GM18505 (cell line): Measurements from ENCODE around the gene DMRTC2.

ENCODE experiments used
- ATAC-seq: cut with Tn5 transposase; IDR thresholded peaks from one replicate; pipeline ENCODE4 v1.9.1; 2021; ENCODE audit not compliant: unreplicated experiment
- POLR2A ChIP-seq: IDR thresholded peaks from 4 replicates; pipeline ENCODE4 v1.6.1; 2011; ENCODE audit warnings: borderline replicate concordance; ENCODE audit not compliant: insufficient read depth, insufficient read length; ENCODE audit errors: extremely low read depth

DMRTC2 gene

DNA sequence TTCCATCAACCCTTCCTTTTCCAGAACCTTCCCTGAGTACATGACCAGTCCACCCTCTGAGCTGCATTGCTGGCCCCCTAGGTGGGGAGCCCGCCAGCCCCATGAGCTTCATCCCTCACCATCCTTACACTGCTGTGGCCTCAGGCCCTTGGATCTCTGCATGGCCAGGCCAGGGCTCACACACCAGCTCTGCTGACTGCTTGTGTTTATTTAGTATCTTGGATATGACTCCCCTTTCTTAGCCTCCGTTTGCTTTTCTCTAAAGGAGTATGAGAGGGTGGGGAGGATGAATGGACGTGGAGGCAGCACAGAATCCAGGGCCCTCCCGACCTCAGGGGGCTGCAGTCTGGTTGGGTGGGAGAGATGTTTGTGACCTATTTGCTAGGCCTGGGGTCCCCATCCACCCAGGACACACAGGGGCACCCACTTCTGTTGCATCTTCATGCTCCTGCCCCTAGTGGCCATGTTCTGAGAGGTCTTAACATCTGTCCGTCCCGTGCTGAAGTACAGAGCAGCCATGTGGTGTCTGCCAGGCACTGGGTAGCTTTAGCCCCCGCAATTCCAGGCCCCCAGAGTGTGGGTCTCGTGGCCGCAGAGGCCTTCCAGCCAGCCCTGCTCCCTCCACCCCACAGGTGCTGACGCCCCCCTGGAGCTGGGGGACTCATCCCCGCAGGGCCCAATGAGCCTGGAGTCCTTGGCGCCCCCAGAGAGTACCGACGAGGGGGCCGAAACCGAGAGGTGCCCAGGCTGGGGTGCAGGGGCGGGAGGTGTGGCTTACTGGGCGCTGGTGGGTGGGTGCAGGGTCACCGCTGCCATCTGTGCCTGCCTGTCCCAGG is 51.1 kb downstream of the DMRTC2 start:
- no peak for TF ChIP-seq POLR2A
- no peak for ATAC-seq

DNA sequence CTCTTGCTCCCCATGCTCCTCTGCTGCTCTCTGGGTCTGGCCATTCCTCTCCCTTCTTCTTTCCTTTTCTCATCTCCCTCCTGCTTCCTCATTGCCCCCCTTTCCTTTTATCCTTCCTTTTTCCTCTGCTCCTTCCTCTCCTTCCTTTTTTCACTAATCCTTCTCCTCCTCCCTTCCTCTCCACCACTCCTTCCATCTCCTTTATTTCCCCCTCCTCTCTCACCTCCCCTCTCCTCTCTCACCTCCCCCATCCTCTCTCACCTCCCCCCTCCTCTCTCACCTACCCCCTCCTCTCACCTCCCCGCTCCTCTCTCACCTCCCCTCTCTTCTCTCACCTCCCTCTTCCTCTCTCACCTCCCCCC is 51.7 kb downstream of the DMRTC2 start:
- no peak for TF ChIP-seq POLR2A
- no peak for ATAC-seq

DNA sequence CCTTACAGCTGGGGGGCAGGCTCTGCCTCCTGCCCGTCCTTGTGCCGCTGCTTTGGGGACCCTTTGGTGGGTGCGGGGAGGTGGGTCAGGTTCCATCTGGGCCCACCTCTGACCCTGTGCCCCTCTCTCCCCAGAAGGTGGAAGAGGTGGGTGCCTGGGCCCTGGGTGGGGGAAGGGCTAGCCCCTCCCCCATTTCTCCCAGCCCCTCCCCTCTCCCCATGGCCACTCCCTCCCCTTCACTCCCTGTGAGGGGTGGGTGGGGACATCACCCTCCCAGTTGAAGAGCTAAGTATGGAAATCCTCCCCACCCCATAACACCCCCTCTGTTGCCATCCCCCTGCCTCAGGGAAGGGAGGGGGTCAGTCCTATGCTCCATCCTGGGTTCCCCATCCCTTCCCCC is 52.3 kb downstream of the DMRTC2 start:
- ATAC-seq: no peak
- no peak for TF ChIP-seq POLR2A

DNA sequence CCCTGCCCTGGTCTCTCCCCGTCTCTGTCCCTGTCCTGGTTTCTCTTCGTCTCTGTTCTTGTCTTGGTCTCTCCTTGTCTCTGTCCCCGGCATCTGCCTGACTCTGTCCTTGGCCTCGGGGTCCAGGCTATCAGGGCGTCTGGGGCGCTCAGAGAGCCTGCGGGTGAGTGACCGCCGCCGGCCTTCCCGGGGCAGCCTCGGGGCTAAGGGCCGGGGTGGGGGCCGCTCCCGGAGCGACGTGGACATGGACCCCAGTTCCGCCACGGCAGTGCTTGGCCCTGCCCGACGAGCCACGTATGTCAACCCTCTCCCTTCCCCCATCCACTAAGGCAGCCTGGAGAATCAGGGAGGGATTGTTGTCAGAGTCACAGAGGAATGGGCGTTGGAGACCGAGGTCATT is 53.0 kb downstream of the DMRTC2 start:
- no peak for TF ChIP-seq POLR2A
- no peak for ATAC-seq

DNA sequence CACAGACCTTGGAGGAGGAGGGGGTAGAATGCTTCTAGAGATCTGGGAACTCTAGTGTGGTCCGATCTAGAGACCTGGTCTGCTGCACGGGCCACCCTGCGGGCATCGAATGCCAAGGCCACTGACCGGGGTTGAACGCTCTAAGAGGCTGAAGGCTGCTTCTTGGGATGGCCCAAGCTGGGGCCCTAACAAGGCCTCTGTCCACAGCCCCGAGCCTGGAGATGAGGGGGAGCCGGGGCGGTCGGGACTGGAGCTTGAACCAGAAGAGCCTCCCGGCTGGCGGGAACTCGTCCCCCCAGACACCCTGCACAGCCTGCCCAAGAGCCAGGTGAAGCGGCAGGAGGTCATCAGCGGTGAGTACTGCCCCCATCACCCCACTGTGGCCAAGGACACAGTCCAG is 53.4 kb downstream of the DMRTC2 start:
- no peak for TF ChIP-seq POLR2A
- no peak for ATAC-seq
